Measurements from ENCODE around the gene PSD2. TPM values are rescaled to one million over a fixed set of nuclear protein-coding genes. Genes with fewer than 3 reads are reported as not detected.

The PSD2 gene
- total RNA-seq, 1 experiment from 2014 or later: 0.79 TPM

- Histone ChIP-seq H3K36me3 (ENCODE audit: control insufficient read depth in 1 of 2, insufficient read depth in 2 of 2, low read length in 2 of 2) (no peaks in the 10 kb centered on the region), H2AFZ (ENCODE audit: low read depth, low read length, poor library complexity, severe bottlenecking) (no peak overlapping the region), H4K20me1 (ENCODE audit: insufficient read depth) (no peaks in the 10 kb centered on the region), H3K9ac (ENCODE audit: low read length) (no peak overlapping the region), H3K4me2 (ENCODE audit: low read length) (no peak overlapping the region), H3K27me3 (ENCODE audit: insufficient read depth, low read length) (no peaks in the 10 kb centered on the region), H3K4me3 (replicated peaks in 1 of 2; ENCODE audit: low read depth in 1 of 2, low read length in 2 of 2) (no peak overlapping the region), H3K9me3 (ENCODE audit: control insufficient read depth in 1 of 2, insufficient read depth in 1 of 2, low read depth in 1 of 2, low read length in 2 of 2) (no peaks in the 10 kb centered on the region), H3K9me2 (ENCODE audit: insufficient read depth) (no peaks in the 10 kb centered on the region), H3K4me1 (ENCODE audit: control insufficient read depth in 1 of 2, insufficient read depth in 2 of 2, low read length in 2 of 2) (peaks cover 0 to 11% of the 10 kb centered on the region in 2 experiments; a peak in 1 of 4 replicates), H3K79me2 (ENCODE audit: insufficient read depth, low read length) (no peaks in the 10 kb centered on the region), H3K27ac (ENCODE audit: low read depth, low read length) (no peak overlapping the region)
- DNase-seq (ENCODE audit: low read depth, low spot score) (no peak), ATAC-seq (no peak)
- no TSS peak for BruUV-seq (replicated peaks)
- intact Hi-C loops (cut with micrococcal nuclease): loop anchor here (10.0 kb wide), 2 partner anchors 207 to 313 kb away; no protein-coding TSS in a partner anchor
- ChIA-PET POLR2A (no interaction called here), CTCF (interaction anchor here (2.9 kb wide), 1 partner anchor 55 kb away, joined by 12 read pairs; no protein-coding TSS in a partner anchor), RAD21 (ENCODE audit: low non-redundant PET in 1 of 2, low total read pairs in 2 of 2, uncharacterized antibody in 2 of 2, unreplicated experiment in 2 of 2) (no interaction called here)
- peak in 1 of 3 experiments; percentile 29; a peak in 1 of 6 replicates for TF ChIP-seq CTCF (IDR thresholded peaks at IDR 0.05 in 2 of 3, conservative IDR thresholded peaks at IDR 0.05 in 1 of 3; ENCODE audit: borderline replicate concordance in 1 of 3, insufficient read depth in 1 of 3, low read depth in 2 of 3, low read length in 2 of 3)
- no peak for TF ChIP-seq ZBTB33 (IDR thresholded peaks at IDR 0.05; ENCODE audit: extremely low read depth, insufficient replicate concordance, low read length)
Observed at GRCh38 chr5:139841549-139841948, 45.9 kb downstream of the PSD2 start.

- TF ChIP-seq CEBPB (IDR thresholded peaks at IDR 0.05; ENCODE audit: low read depth) (no peak), ZFX (IDR thresholded peaks at IDR 0.05) (no peak)
- Histone ChIP-seq H3K9me3 (ENCODE audit: control insufficient read depth in 1 of 2, insufficient read depth in 1 of 2, low read depth in 1 of 2, low read length in 2 of 2) (no peaks in the 10 kb centered on the region), H3K79me2 (ENCODE audit: insufficient read depth, low read length) (no peaks in the 10 kb centered on the region), H3K9ac (ENCODE audit: low read length) (no peak overlapping the region), H3K27ac (ENCODE audit: low read depth, low read length) (no peak overlapping the region), H3K27me3 (ENCODE audit: insufficient read depth, low read length) (no peaks in the 10 kb centered on the region), H3K4me2 (ENCODE audit: low read length) (no peak overlapping the region), H4K20me1 (ENCODE audit: insufficient read depth) (no peaks in the 10 kb centered on the region), H3K9me2 (ENCODE audit: insufficient read depth) (no peaks in the 10 kb centered on the region), H2AFZ (ENCODE audit: low read depth, low read length, poor library complexity, severe bottlenecking) (no peak overlapping the region), H3K4me3 (replicated peaks in 1 of 2; ENCODE audit: low read depth in 1 of 2, low read length in 2 of 2) (no peak overlapping the region), H3K36me3 (ENCODE audit: control insufficient read depth in 1 of 2, insufficient read depth in 2 of 2, low read length in 2 of 2) (no peaks in the 10 kb centered on the region), H3K4me1 (ENCODE audit: control insufficient read depth in 1 of 2, insufficient read depth in 2 of 2, low read length in 2 of 2) (peaks cover 0 to 13% of the 10 kb centered on the region in 2 experiments; a peak in 2 of 4 replicates)
- BruUV-seq (replicated peaks): no TSS peak
- no peak for ATAC-seq
- ChIA-PET RAD21 (ENCODE audit: low non-redundant PET in 1 of 2, low total read pairs in 2 of 2, uncharacterized antibody in 2 of 2, unreplicated experiment in 2 of 2) (no interaction called here), POLR2A (no interaction called here), CTCF (interaction anchor here (2.9 kb wide), 1 partner anchor 56 kb away, joined by 12 read pairs; no protein-coding TSS in a partner anchor)
- DNase-seq (ENCODE audit: low read depth, low spot score): no peak
- intact Hi-C loops (cut with micrococcal nuclease): loop anchor here (10.0 kb wide), 2 partner anchors 208 to 312 kb away; no protein-coding TSS in a partner anchor
Observed at GRCh38 chr5:139842321-139842720, 46.7 kb downstream of the PSD2 start.
